ENCODE measurements around the gene PPP3CA.

DNA sequence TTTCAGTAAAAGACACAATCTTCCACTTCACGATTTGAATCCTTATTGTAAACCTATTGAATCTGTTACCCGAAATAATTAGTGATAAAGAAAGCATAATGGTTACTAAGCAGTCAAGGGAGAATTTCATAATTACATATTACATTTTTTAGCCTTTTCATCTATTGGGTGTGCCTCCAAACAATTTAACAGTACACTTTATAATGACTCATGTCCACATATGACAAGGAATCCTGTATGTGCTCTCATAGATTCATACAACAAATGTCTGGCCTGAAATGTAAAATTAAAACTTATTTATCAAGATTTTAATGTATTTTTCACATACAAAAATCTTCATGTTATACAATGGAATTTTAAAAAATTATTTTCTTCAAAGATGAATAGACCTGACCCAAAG, 39.4 kb downstream of the PPP3CA start:
- TF ChIP-seq EZH2 (IDR thresholded peaks at IDR 0.05): no peak
- TF ChIP-seq CTCF (IDR thresholded peaks at IDR 0.05): no peak
- TF ChIP-seq EZH2phosphoT487 (IDR thresholded peaks at IDR 0.05): no peak

All from neural progenitor cell (in vitro differentiated cells).